Fibroblast of skin of abdomen (primary cell): Measurements from ENCODE around the gene BLOC1S5.
"Not testable (repeated sequence)": the region's sequence is repeated elsewhere in the genome, so short reads cannot be mapped to it uniquely, and the experiment has no call there.

Experiments
- DNase-seq: peaks from one replicate; pipeline ENCODE4 v3.0.0-alpha.2; 2013

Gene BLOC1S5

DNA sequence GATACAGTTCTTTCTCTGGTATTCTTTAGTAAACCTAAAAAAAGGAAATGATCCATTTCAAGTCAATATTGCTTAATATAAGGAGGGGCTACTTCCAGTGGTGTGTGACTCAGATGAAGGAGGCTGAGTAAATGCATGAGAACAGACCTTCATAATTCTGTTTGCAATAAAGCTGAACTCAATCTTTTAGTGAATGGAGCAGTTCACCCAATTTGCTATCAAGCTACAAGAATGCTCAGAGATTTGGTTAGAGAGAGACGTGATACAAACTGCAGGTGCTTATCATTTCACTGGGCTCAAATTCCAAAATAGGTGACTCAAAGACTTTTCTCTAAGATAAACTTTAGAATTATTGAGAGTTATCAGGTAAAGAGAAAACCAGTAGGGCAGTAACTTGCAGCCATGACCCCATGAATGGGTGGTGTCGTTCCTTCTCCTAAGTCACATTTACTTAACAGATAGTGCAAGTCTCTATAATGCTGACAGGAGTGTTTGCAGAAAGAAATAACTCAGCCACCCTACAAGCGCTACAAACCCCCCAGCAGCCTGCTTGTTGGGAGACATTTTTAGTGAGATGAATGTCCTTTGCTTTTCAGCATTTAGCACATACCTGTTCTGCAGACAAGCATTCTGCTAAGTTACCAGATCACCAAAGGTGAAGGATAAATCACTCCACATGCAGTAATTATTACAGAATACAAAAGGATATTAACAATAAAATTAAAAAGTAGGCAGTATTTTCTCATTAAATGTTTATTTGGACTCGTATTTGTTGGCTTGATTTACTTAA, 16.4 kb upstream of the BLOC1S5 start:
- DNase-seq, result peak; percentile 59

DNA sequence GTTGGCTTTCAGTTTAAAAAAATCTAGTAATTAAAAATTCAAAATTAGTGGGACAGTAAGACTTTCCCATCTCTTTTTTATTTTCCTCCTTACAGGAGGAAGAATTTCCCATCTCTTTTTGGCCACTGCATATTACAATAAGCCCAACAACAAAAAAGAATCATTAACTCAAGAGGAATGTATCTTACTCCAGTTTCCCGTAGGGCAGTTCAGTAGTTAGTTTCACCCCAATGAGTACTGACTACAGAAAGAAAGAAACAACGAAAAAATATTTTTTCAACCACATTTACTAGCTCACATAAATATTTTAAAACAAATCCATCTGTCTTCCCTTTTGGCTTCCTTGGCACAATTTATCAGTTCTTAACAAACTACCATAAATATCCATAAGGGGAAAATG, 14.9 kb upstream of the BLOC1S5 start:
- DNase-seq, result no peak

DNA sequence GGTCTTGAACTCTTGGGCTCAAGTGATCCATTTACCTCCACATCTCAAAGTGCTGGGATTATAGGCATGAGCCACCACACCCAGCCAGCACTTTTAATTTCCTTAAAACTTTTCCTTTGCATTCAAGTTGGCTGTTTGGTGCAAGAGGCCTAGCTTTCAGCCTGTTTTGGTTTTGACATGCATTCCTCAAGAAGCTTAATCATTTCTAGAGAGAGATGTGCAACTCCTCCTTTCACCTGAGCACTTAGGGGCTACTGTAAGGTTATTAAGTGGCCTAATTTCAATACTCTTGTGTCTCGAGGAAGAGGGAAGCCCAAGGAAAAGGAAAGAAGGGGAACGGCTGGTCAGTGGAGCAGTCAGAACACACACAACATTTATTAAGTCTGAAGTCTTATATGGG, 13.8 kb upstream of the BLOC1S5 start:
- DNase-seq, result no peak

DNA sequence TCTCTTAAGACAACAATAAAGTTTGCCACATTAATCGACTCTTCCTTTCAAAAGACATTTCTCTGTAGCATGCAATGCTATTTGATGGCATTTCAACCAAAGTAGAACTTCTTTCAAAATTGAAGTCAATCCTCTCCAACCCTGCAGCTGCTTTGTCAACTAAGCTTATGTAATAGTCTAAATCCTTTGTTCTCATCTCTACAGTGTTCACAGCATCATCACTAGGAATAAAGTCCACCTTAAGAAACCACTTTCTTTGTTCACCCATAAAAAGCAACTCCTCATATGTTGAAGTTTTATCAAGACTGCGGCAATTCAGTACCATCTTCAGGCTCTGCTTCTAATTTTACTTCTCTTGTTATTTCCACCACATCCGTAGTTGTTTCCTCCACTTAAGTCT, 11.5 kb upstream of the BLOC1S5 start:
- DNase-seq, result no peak

DNA sequence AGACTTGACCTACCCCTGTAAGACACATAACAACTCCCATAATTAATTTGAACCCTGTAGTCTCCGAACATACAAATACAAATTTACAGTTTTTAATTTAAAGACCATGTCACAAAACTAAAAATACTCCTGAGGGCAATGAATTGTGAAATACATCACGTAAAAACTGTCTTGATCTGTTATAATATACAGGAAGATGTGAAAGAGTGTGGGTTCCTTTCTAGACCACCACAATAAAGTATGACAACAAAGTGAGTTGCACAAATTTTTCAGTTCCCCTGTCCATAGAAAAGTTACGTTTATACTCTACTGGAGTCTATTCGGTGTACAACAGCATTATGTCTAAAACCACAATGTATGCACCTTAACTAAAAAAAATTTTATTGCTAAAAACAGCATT, 11.0 kb upstream of the BLOC1S5 start:
- no peak for DNase-seq

DNA sequence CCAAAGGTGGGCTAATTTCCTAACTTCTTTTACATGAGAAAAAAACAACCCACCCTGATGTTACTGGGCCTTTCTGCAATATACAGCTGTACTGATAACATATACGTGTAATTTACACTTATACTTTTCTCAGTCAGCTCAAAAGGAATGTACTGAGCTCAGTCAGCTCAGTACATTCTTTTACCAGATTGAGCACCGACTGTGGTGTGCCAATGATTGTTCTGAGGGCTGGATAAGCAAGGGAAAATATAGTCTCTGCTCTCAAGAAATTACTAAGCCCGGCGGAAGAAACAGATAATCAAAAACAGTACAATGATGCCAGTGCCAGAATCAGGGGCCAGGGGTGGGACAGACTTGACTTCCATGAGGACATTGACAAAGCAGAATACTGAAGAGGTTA, 10.0 kb upstream of the BLOC1S5 start:
- DNase-seq, result peak; percentile 35

DNA sequence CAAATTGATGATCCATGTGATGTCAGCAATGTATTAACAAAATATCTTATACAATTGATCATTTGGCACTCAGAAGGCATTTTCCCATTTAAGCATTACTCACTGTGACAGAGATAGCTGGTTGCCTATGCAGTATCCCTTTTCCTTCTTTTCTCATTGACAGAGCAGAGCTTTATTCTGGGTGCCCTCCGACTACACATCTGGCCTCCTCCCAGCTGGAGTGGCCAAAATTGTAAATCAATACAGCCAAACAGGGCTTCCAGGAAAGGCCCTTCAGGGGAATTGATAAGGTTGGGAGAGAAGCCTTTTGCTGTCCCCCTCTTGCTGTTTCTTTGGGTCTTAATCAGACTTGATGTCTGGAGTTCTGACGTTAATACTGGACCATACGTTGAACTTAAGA, 9.6 kb upstream of the BLOC1S5 start:
- no peak for DNase-seq

DNA sequence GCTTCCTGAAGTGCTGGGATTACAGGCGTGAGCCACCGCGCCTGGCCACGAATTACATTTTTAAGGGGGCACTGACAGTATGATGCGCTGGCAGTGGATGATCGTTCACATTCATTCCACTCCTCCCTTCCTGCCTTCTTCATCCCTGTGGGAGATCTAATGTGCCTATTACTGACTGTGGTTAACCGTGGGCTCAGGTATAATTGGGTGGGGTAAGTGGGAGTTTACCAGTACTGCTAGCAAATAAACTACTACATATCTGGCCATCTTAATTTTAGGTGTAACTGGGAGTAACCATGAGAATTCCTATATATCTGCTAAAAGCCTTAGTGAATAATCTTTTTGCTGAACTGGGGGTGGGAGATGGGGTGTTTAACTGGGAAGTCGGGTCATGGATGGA, 6.5 kb upstream of the BLOC1S5 start:
- DNase-seq, result no peak

DNA sequence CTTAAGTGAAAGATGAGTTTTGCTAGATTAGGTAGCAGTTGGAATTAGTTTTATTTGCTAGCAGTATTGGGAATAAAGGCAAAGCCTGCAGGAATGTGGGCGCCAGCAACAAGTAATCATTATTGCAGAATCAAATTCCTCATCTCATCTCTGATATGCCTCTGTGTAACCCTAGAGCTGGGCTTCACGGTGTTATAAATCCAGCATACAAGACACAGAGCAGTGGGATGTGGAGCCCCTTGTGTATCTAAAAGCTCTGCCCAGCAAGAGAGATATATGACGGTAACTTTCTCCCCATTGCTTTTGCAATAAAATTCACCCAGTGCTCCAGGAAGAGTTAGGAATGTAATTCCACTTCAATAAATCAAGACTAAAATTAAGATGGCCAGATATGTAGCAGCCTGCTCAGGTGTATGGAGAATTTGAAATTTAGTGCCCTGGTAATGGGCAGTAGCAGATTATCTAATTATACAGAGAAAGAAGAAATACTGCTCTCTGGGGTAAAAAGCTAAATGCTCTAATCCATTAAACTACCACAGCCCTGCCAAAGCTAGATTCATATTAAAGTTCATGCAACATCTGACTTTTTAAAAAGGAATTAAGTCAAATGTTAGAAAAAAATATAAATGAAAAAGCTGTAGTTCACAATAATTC, 5.6 kb upstream of the BLOC1S5 start:
- no peak for DNase-seq

DNA sequence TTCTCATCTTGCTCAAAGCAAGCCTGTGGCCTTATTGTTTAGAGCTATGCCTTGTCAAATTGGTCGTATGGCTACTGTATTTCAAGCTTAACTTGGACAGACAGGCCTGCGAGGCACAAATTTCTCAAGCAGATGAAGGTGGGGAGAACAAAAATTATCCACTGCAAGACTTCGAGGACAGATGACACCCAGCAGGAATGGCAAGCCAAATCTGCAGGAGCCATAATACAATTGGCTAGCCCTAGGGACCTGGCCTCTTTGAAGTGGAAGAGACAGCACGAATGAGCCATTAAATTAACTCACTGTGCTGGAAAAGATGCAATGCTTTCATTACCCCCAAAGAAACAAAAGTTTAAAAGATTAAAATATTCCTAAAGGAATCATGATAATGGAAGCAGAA, 5.0 kb upstream of the BLOC1S5 start:
- no peak for DNase-seq

DNA sequence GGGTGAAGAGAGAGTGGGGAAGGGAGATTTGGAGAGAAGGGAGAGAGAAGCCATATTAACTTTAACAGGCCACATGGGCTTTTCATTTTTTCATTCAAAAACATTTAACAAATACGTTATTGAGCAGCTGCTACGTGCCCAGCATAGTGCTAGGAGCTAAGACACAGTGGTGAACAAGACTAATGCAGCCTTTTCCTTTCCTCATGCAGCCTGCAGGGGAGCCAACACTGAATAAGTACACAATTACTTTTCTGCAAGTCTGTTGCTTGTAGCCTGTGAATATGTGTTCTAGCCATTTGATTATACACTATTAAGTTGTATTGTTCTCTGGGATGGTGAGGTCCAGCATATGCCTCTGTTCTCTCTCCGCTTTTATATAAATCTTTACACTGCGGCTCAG, 1.9 kb upstream of the BLOC1S5 start:
- DNase-seq, result no peak

DNA sequence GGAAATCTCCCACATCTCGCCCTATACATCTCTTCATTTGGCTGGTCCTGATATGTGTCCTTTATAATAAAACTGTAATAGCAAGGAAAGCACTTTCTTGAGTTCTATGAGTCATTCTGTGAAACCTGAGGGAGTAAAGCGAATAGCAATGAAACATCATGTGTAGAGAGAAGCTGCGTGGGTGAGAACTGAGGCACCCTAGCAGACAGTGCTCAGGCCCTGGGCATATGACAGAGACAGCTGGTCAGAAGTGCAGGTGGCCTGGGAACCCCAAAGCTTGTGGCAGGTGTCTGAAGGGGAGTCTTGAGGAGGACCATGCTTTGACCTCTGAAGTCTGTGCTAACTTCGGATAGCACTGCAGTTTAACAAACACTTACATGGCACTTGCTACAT, 1.3 kb upstream of the BLOC1S5 start:
- no peak for DNase-seq

DNA sequence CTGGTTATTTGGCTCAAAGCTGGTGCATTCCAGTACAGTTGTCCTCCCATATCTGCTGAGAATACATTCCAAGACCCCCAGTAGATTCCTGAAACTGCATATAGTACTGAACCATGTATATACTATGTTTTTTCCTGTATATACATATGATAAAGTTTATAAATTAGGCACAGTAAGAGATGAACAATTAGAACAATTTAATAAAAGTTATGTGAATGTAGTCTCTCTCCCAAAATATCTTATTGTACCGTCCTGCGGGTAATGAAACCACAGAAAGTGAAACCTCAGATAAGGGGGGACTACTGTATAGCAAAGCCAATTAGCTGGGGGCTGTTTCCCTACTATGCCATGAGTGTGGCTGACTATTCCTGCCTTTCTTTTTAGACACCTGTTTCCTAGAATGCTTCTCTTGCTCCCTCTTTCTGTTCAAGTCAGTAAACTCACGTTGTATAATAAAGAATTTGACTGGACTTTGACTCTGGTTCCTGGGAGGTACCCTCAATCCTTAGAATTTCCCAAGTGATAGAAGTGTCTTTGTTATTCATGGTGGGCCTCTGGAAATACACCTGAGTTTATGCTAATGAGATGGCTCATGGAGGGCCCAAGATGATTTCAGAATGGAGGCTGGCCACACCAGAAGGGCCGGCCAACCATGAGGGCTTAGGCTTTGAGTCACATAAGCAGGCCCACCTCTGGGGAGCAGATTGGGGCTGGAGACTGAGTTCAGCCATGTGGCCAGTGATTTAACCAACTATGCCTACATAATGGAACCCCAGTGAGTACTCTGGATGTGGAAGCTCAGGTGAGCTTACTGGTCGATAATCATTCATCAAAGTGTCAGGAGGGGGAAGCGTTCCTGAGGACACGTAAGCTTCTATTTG, 689 bp upstream of the BLOC1S5 start:
- DNase-seq, result no peak

DNA sequence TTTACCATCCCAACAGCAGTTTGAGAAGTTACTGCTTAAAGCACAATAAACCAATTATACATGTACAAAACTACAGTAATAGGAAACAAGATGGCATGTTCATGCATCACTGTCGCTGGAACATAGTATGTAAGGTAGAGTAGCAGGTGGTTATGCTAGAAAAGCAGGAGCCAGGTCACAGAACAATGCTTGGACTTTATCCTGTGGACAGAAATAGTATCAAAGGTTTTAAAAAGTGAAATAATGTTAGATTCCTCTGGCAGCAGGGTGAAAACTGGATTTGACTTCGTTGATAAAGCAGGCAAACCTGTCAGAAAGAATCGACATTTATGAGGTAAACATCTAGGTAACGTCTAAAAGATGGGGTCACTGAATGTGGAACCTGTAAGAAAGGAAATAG, 2.5 kb downstream of the BLOC1S5 start:
- no peak for DNase-seq

DNA sequence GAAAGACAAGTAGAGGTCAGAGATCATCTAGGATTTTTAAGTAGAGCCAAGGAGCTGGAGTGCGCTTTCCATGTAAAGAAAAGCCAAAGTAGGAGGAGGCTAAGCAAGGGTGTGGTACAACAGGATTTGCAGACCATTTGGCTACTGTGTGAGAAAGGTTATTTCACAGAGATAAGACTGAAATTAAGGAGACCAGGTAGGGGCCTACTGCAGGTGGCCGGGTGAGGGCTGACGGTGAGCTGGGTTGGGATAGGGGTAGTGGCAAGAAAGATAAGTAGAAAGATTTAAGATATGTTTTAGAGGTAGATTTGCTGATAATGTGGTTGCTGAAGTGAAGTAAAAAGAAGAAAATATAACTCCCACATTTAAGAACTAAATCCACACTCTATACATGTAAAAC, 3.8 kb downstream of the BLOC1S5 start:
- DNase-seq, result no peak

DNA sequence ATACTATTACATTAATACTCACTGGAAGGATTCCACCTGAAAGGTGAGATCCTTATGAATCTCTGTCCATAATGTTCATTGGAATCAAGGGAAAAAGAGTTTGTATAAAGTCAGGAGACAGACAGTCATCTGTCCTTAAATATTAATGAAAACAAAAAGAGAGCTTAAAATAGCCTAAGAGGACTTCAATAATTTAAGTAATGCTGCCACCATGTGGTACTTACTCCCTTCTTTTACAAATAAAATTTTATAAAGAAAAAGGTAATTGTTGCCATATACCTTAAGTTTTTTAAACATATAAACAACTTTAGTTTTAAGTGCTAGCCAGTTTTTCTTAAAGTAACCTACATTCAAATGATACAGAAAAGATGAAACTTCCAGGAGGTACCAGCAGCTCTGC, 5.1 kb downstream of the BLOC1S5 start:
- DNase-seq, result peak; percentile 25

DNA sequence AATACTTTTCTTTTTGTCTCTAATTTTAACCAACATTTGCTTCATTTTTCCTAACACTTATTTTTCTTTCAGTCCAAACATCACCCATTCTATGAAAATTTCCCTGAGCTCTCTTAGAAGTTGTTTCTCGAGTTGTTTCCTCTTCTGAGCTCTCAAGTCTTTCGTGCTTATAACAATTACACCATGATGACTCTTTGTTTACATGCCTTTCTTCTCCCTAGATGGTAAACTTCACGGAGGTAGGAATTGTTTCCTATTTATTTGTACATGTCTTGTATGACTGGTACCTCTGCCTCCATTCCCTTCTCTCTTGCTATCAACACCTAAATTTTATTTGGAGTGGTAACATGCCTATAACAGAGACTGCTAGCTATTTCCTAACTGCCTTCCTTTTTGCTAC, 6.4 kb downstream of the BLOC1S5 start:
- no peak for DNase-seq

DNA sequence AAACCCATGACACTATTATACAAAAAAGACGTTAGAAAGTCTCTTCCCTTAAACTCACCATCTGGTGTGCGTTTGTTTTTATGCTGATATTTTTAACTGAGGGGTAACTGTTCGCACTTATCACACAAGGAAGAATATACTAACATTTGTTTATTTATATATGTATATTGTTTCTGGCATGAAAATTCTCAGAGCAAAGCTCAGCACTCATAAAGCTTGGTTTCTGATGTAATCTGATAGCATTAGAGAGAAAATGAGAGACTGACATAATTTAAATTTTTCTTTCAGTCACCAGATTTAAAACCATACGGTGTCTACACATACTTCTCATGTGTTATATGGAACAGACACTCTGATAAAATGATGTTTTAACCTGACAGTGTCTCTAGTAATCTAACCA, 6.9 kb downstream of the BLOC1S5 start:
- peak; percentile 10 for DNase-seq

DNA sequence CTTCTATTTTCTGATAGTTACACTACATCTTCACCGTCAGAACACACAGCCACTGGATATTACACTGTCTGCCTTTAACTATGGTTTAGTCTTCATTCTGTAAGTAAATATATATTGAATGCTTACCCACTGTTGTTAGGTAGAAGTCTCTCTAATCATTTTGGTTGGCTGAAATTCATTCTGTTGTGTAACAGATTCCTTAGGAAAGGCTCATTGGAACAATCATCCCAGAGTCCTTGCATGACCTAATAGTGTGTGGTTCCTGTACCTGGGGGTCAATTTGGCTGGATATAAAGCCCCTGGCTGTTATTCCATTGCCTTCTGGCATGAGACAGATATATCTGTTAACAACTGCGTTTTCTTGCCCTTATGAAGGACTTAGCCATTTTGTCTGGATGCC, 9.9 kb downstream of the BLOC1S5 start:
- no peak for DNase-seq

DNA sequence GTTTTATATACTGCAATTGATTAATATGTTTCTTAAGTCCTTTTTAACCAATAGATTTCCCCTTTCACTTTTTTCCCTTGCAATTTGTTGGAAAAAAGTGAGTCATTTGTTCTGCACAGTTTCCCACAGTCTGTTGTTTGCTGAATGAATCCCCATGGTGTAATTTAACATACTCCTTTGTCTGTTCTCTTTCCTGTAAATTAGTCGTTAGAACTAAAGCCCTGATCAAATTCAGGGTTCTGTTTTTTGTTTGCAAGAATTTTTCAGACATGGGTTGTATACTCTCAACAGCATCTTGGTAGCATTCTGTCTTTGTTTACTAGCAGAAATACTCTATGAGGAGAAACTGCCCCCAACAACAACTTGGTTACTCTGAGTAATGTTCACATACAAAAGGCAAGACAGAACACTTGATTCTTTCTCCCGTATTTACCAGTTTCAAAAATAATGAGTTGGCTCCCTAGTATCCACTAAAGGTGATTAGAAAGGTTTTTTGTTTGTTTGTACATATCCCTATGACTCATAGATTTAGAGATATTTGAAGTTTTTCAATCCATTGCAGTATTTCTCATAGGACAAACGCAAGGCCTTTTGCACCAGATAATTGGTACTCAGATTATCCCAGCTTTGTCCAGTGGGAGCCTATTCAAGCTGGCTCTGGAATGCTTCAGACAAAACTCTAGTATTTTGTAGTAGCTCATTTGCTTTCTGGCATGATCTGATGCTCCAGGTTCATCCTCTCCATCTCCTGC, 16.5 kb downstream of the BLOC1S5 start:
- DNase-seq, result peak; percentile 16

DNA sequence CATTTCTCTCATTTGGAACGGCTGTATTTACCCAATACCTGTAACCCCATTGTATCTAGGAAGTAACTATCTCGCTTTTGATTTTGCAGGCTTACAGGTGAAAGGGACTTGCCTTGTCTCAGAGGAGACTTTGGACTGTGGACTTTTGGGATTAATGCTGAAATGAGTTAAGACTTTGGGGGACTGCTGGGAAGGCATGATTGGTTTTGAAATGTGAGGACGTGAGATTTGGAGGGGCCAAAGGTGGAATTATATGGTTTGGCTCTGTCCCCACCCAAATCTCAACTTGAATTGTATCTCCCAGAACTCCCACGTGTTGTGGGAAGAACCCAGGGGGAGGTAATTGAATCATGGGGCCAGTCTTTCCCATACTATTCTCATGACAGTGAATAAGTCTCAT, 18.4 kb downstream of the BLOC1S5 start:
- not testable (repeated sequence) for DNase-seq

DNA sequence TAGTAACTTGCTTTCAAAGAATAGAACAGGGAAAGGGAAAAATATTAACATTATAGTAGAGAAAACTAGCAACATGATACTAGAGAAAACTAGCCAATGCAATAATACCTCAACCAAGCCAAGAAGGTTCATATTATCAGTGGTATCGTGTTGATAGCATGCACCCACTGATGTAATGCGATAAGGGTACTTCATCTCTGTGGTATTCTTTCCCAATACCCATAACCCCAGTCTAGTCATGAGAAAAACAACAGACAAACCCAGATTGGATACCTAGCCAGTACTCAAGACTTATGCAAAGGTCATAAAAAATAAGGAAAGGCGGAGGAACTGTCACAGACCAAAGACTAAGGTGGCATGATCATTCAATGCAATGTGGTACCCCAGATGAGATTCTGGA, 21.0 kb downstream of the BLOC1S5 start:
- no peak for DNase-seq
